ENCODE measurements around the gene CUX1. TPM values are rescaled to one million over a fixed set of nuclear protein-coding genes. Genes with fewer than 3 reads are reported as not detected.

Gene CUX1
- total RNA-seq, 1 experiment from 2014 or later = 37.4 TPM

GRCh38 chr7:102275123-102275703 is 457.8 kb downstream of the CUX1 start:
- in situ Hi-C loops (cut with HindIII; ENCODE audit: low pct_unique_long_range_greater_than_20kb, low sequenced_read_pairs) = no loop called here
- DNase-seq (ENCODE audit: low read depth) = no peak

GRCh38 chr7:102277901-102278300 is 460.5 kb downstream of the CUX1 start:
- in situ Hi-C loops (cut with HindIII; ENCODE audit: low pct_unique_long_range_greater_than_20kb, low sequenced_read_pairs) = no loop called here
- DNase-seq (ENCODE audit: low read depth) = no peak

GRCh38 chr7:102279537-102280400 is 462.3 kb downstream of the CUX1 start:
- in situ Hi-C loops (cut with HindIII; ENCODE audit: low pct_unique_long_range_greater_than_20kb, low sequenced_read_pairs) = no loop called here
- DNase-seq (ENCODE audit: low read depth) = peak; percentile 54

- no peak for DNase-seq (ENCODE audit: low read depth)
- in situ Hi-C loops (cut with HindIII; ENCODE audit: low pct_unique_long_range_greater_than_20kb, low sequenced_read_pairs) = no loop called here
Measured at GRCh38 chr7:102280521-102280920, 463.1 kb downstream of the CUX1 start.

GRCh38 chr7:102281785-102282184 is 464.4 kb downstream of the CUX1 start:
- no peak for DNase-seq (ENCODE audit: low read depth)
- in situ Hi-C loops (cut with HindIII; ENCODE audit: low pct_unique_long_range_greater_than_20kb, low sequenced_read_pairs) = no loop called here

GRCh38 chr7:102282465-102283362 is 465.3 kb downstream of the CUX1 start:
- DNase-seq (ENCODE audit: low read depth) = no peak
- in situ Hi-C loops (cut with HindIII; ENCODE audit: low pct_unique_long_range_greater_than_20kb, low sequenced_read_pairs) = no loop called here

- in situ Hi-C loops (cut with HindIII; ENCODE audit: low pct_unique_long_range_greater_than_20kb, low sequenced_read_pairs) = no loop called here
- no peak for DNase-seq (ENCODE audit: low read depth)
Measured at GRCh38 chr7:102283477-102284189, 466.2 kb downstream of the CUX1 start.

GRCh38 chr7:102284399-102284798 is 467.0 kb downstream of the CUX1 start:
- in situ Hi-C loops (cut with HindIII; ENCODE audit: low pct_unique_long_range_greater_than_20kb, low sequenced_read_pairs) = no loop called here
- no peak for DNase-seq (ENCODE audit: low read depth)

GRCh38 chr7:102284891-102285539 is 467.6 kb downstream of the CUX1 start:
- in situ Hi-C loops (cut with HindIII; ENCODE audit: low pct_unique_long_range_greater_than_20kb, low sequenced_read_pairs) = no loop called here
- no peak for DNase-seq (ENCODE audit: low read depth)

- in situ Hi-C loops (cut with HindIII; ENCODE audit: low pct_unique_long_range_greater_than_20kb, low sequenced_read_pairs) = no loop called here
- no peak for DNase-seq (ENCODE audit: low read depth)
Measured at GRCh38 chr7:102285540-102286236, 468.3 kb downstream of the CUX1 start.

- in situ Hi-C loops (cut with HindIII; ENCODE audit: low pct_unique_long_range_greater_than_20kb, low sequenced_read_pairs) = no loop called here
- DNase-seq (ENCODE audit: low read depth) = peak; percentile 60
Measured at GRCh38 chr7:102286237-102287110, 469.0 kb downstream of the CUX1 start, which contains the start of gene SH2B2. TSS of gene SH2B2 (plus strand) at chr7:102286868. CDS start at chr7:102300551, 13,683 bp downstream.

GRCh38 chr7:102287111-102287980 is 469.9 kb downstream of the CUX1 start:
- peak; percentile 41 for DNase-seq (ENCODE audit: low read depth)
- in situ Hi-C loops (cut with HindIII; ENCODE audit: low pct_unique_long_range_greater_than_20kb, low sequenced_read_pairs) = no loop called here

GRCh38 chr7:102287981-102288278 is 470.5 kb downstream of the CUX1 start:
- DNase-seq (ENCODE audit: low read depth) = no peak
- in situ Hi-C loops (cut with HindIII; ENCODE audit: low pct_unique_long_range_greater_than_20kb, low sequenced_read_pairs) = no loop called here

GRCh38 chr7:102288285-102288930 is 471.0 kb downstream of the CUX1 start:
- DNase-seq (ENCODE audit: low read depth) = no peak
- in situ Hi-C loops (cut with HindIII; ENCODE audit: low pct_unique_long_range_greater_than_20kb, low sequenced_read_pairs) = no loop called here

- DNase-seq (ENCODE audit: low read depth) = no peak
- in situ Hi-C loops (cut with HindIII; ENCODE audit: low pct_unique_long_range_greater_than_20kb, low sequenced_read_pairs) = no loop called here
Measured at GRCh38 chr7:102289057-102289456, 471.6 kb downstream of the CUX1 start.
